IMR-90 (cell line): ENCODE results near the gene MCUB. TPM values are rescaled to one million over a fixed set of nuclear protein-coding genes. Genes with fewer than 3 reads are reported as not detected.

Experiments used
- ATAC-seq: fragments of 200-7000 bp; cut with Tn5 transposase; 2 replicates; pipeline ENCODE4 v1.9.1; 2020; ENCODE audit warnings: low read depth, mild to moderate bottlenecking, moderate library complexity
- BruUV-seq: library from RNA; stranded (reverse); fragments of 400-500 nt; replicated peaks from 2 replicates; lab custom pipeline; 2021; lab: Mats Ljungman, UMichigan
- CTCF ChIA-PET: fragments of 300-600 bp; formaldehyde crosslinking; extraction: SDS; loops from one replicate; lab custom pipeline; 2021; ENCODE audit warnings: antibody characterized with exemption; lab: Yijun Ruan, JAX
- POLR2A ChIA-PET: fragments of 300-600 bp; sonication (Branson Sonifier 250); formaldehyde crosslinking; loops from one replicate; lab custom pipeline; 2022; ENCODE audit warnings: antibody characterized with exemption; ENCODE audit not compliant: unreplicated experiment; lab: Charles Lee
- DNase-seq: peaks from one replicate; pipeline ENCODE4 v3.0.0; 2013
- H2AFZ ChIP-seq: replicated peaks from 2 replicates; pipeline ENCODE3; 2013; ENCODE audit warnings: low read length, mild to moderate bottlenecking; ENCODE audit not compliant: poor library complexity
- H2AK5ac ChIP-seq: 2 replicates; pipeline ENCODE4 v1.6.1; 2013; ENCODE audit warnings: low read depth, low read length, inconsistent platforms
- H2AK9ac ChIP-seq: replicated peaks from 2 replicates; pipeline ENCODE3; 2013; ENCODE audit warnings: mild to moderate bottlenecking, low read depth, low read length, moderate library complexity; ENCODE audit not compliant: poor library complexity
- H2BK120ac ChIP-seq: 2 replicates; pipeline ENCODE4 v1.6.1; 2013; ENCODE audit warnings: low read depth, low read length, inconsistent platforms
- H2BK15ac ChIP-seq: 3 replicates; pipeline ENCODE4 v1.6.1; 2013; ENCODE audit warnings: low read depth, low read length, inconsistent platforms
- H2BK20ac ChIP-seq: 2 replicates; pipeline ENCODE4 v1.6.1; 2013; ENCODE audit warnings: low read depth, mild to moderate bottlenecking, inconsistent platforms, low read length, moderate library complexity
- H2BK5ac ChIP-seq: 2 replicates; pipeline ENCODE4 v1.6.1; 2013; ENCODE audit warnings: mild to moderate bottlenecking, low read depth, low read length, inconsistent platforms; ENCODE audit not compliant: poor library complexity, severe bottlenecking
- H3K14ac ChIP-seq: replicated peaks from 2 replicates; pipeline ENCODE4 v1.6.1; 2013; ENCODE audit warnings: low read depth, low read length, inconsistent platforms
- H3K18ac ChIP-seq: 2 replicates; pipeline ENCODE4 v1.6.1; 2013; ENCODE audit warnings: low read depth, low read length, control low read depth
- H3K23ac ChIP-seq: 2 replicates; pipeline ENCODE4 v1.6.1; 2013; ENCODE audit warnings: low read depth, low read length, inconsistent platforms
- H3K27ac ChIP-seq: 2 replicates; pipeline ENCODE4 v1.5.1; 2013; ENCODE audit warnings: mild to moderate bottlenecking, control low read depth, low read length; ENCODE audit not compliant: insufficient read depth
- H3K27me3 ChIP-seq: 2 replicates; pipeline ENCODE4 v1.6.1; 2013; ENCODE audit warnings: low read length; ENCODE audit not compliant: control insufficient read depth, insufficient read depth
- H3K36me3 ChIP-seq: 2 replicates; pipeline ENCODE4 v1.6.1; 2013; ENCODE audit warnings: low read length, mixed read lengths; ENCODE audit not compliant: control insufficient read depth, insufficient read depth
- H3K4ac ChIP-seq: 2 replicates; pipeline ENCODE4 v1.6.1; 2013; ENCODE audit warnings: low read depth, low read length, inconsistent platforms
- H3K4me1 ChIP-seq: 2 replicates; pipeline ENCODE4 v1.6.1; 2013; ENCODE audit warnings: low read length, mixed read lengths; ENCODE audit not compliant: control insufficient read depth, insufficient read depth
- H3K4me2 ChIP-seq: 2 replicates; pipeline ENCODE4 v1.6.1; 2013; ENCODE audit warnings: low read depth, mild to moderate bottlenecking, control low read depth, low read length, moderate library complexity
- H3K4me3 ChIP-seq: 2 replicates; pipeline ENCODE4 v1.5.1; 2013; ENCODE audit warnings: low read depth, mild to moderate bottlenecking, control low read depth, low read length, moderate library complexity; ENCODE audit not compliant: insufficient read depth
- H3K56ac ChIP-seq: 2 replicates; pipeline ENCODE4 v1.6.1; 2013; ENCODE audit warnings: low read length, inconsistent platforms; ENCODE audit not compliant: insufficient read depth; ENCODE audit errors: extremely low read depth
- H3K79me1 ChIP-seq, 2 experiments: 2 replicates each; pipeline ENCODE4 v1.6.1; 2013; ENCODE audit warnings: low read length in 2 of 2, inconsistent platforms in 1 of 2, low read depth in 1 of 2
- H3K9ac ChIP-seq: 2 replicates; pipeline ENCODE4 v1.6.1; 2013; ENCODE audit warnings: low read depth, low read length, control low read depth
- H3K9me1 ChIP-seq: 2 replicates; pipeline ENCODE4 v1.6.1; 2013; ENCODE audit warnings: low read length, inconsistent platforms; ENCODE audit not compliant: insufficient read depth
- H3K9me3 ChIP-seq: 2 replicates; pipeline ENCODE4 v1.6.1; 2013; ENCODE audit warnings: low read length; ENCODE audit not compliant: control insufficient read depth, insufficient read depth
- H4K20me1 ChIP-seq: 2 replicates; pipeline ENCODE4 v1.6.1; 2013; ENCODE audit warnings: low read length, inconsistent platforms; ENCODE audit not compliant: insufficient read depth
- H4K5ac ChIP-seq: 2 replicates; pipeline ENCODE4 v1.6.1; 2013; ENCODE audit warnings: mild to moderate bottlenecking, low read depth, low read length, control low read depth
- H4K8ac ChIP-seq, 2 experiments: 2 replicates each; pipeline ENCODE4 v1.6.1; 2013; ENCODE audit warnings: low read depth in 2 of 2, low read length in 2 of 2, control low read depth in 1 of 2, inconsistent platforms in 1 of 2
- H4K91ac ChIP-seq: 2 replicates; pipeline ENCODE4 v1.6.1; 2013; ENCODE audit warnings: low read depth, low read length, inconsistent platforms; ENCODE audit not compliant: insufficient read depth
- BHLHE40 ChIP-seq: fragments of 150-350 bp; IDR thresholded peaks from 2 replicates; pipeline ENCODE4 v1.6.1; 2016; ENCODE audit warnings: mild to moderate bottlenecking, low read depth, low read length
- CEBPB ChIP-seq: IDR thresholded peaks from 2 replicates; pipeline ENCODE4 v1.6.1; 2012; ENCODE audit warnings: low read depth, low read length, improper control_type of control experiment
- CHD1 ChIP-seq: IDR thresholded peaks from 2 replicates; pipeline ENCODE4 v1.6.1; 2012; ENCODE audit warnings: low read depth, low read length, improper control_type of control experiment
- CTCF ChIP-seq: conservative IDR thresholded peaks from 2 replicates; pipeline ENCODE4 v1.5.1; 2012; ENCODE audit warnings: mild to moderate bottlenecking, low read depth, low read length, improper control_type of control experiment
- ELK1 ChIP-seq: fragments of 150-350 bp; IDR thresholded peaks from 2 replicates; pipeline ENCODE4 v1.6.1; 2016; ENCODE audit warnings: low read depth, mild to moderate bottlenecking, low read length, moderate library complexity, borderline replicate concordance
- FOS ChIP-seq: fragments of 150-350 bp; IDR thresholded peaks from 2 replicates; pipeline ENCODE4 v1.6.1; 2016; ENCODE audit warnings: low read depth, low read length
- MAFK ChIP-seq: IDR thresholded peaks from 2 replicates; pipeline ENCODE4 v1.6.1; 2012; ENCODE audit warnings: low read depth, low read length, improper control_type of control experiment
- MAZ ChIP-seq: IDR thresholded peaks from 2 replicates; pipeline ENCODE4 v1.6.1; 2012; ENCODE audit warnings: low read depth, mild to moderate bottlenecking, low read length, improper control_type of control experiment, moderate library complexity, borderline replicate concordance
- NFE2L2 ChIP-seq: fragments of 150-350 bp; IDR thresholded peaks from 2 replicates; pipeline ENCODE4 v1.6.1; 2016; ENCODE audit warnings: low read depth, mild to moderate bottlenecking, low read length
- POLR2A ChIP-seq: IDR thresholded peaks from 2 replicates; pipeline ENCODE4 v1.6.1; 2012; ENCODE audit warnings: mild to moderate bottlenecking, low read depth, low read length
- RAD21 ChIP-seq: IDR thresholded peaks from 2 replicates; pipeline ENCODE4 v1.6.1; 2012; ENCODE audit warnings: low read length, improper control_type of control experiment
- RFX5 ChIP-seq: IDR thresholded peaks from 2 replicates; pipeline ENCODE4 v1.8.0; 2012; ENCODE audit warnings: low read depth, mild to moderate bottlenecking, low read length, moderate library complexity
- SMC3 ChIP-seq: fragments of 150-350 bp; IDR thresholded peaks from 2 replicates; pipeline ENCODE4 v1.6.1; 2016; ENCODE audit warnings: low read depth, mild to moderate bottlenecking, antibody characterized with exemption, low read length, moderate library complexity
- whole genome bisulfite sequencing, 2 experiments: methylation state at CpG; one replicate each; pipeline versions ENCODE4 v1.1.5 to v1.1.7; 2013; ENCODE audit warnings: missing lambda C conversion rate in 2 of 2; ENCODE audit not compliant: insufficient read length in 1 of 2; ENCODE audit errors: extremely low coverage in 2 of 2; 5-methylcytosine and 5-hydroxymethylcytosine counted together
- dilution Hi-C: fragments of 300-500 bp; cut with HindIII; formaldehyde crosslinking; loops from one replicate; pipeline ENCODE4 v1.14.3; 2018; ENCODE audit warnings: low sequenced_read_pairs; ENCODE audit not compliant: unreplicated experiment
- in situ Hi-C: fragments of 300-500 bp; cut with MboI; formaldehyde crosslinking; loops from 3 replicates; pipeline ENCODE4 v1.14.3; 2019; ENCODE audit warnings: low sequenced_read_pairs, inconsistent platforms, mixed read lengths
- intact Hi-C: fragments of 100-400 bp; cut with micrococcal nuclease; formaldehyde crosslinking; loops from 2 replicates; pipeline ENCODE4 v1.10.0; 2022
- polyA plus RNA-seq, 3 experiments: library from polyadenylated mRNA; depleted of rRNA; stranded (reverse); fragments of >200 nt; gene quantifications; 2 replicates each; pipeline ENCODE4 v1.2.3, GENCODE V29; 2012; ENCODE audit warnings: low replicate concordance in 1 of 3
- total RNA-seq: library from RNA; depleted of rRNA; stranded (reverse); fragments of >200 nt; gene quantifications from 2 replicates; pipeline ENCODE4 v1.2.3, GENCODE V29; 2012
- TF ChIP-seq, protein P1 (sequence below): fragments of 150-350 bp; IDR thresholded peaks from 2 replicates; pipeline ENCODE4 v1.6.1; 2017; ENCODE audit warnings: mild to moderate bottlenecking, antibody characterized with exemption, low read length, low read depth

Gene MCUB
- total and polyA plus RNA-seq, 2 of the 4 experiments (the other 2 are of a cell fraction), result 18.5 to 20.4 TPM

- TF ChIP-seq RFX5 (no peak), NFE2L2 (no peak), FOS (no peak), CEBPB (no peak)
- TF ChIP-seq, protein P1, sequence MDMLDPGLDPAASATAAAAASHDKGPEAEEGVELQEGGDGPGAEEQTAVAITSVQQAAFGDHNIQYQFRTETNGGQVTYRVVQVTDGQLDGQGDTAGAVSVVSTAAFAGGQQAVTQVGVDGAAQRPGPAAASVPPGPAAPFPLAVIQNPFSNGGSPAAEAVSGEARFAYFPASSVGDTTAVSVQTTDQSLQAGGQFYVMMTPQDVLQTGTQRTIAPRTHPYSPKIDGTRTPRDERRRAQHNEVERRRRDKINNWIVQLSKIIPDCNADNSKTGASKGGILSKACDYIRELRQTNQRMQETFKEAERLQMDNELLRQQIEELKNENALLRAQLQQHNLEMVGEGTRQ, result no peak
Measured at GRCh38 chr4:109559983-109560686, at the start of gene MCUB (continued).

- Histone ChIP-seq H3K9me1 (peaks cover 4% of the 10 kb centered on the region; the same call in 1 of the 2 replicates), H4K91ac (no peak overlapping the region), H2AK5ac (no peak overlapping the region), H3K27ac (no peak overlapping the region), H4K5ac (no peak overlapping the region), H2BK20ac (no peak overlapping the region), H3K36me3 (peaks cover 29% of the 10 kb centered on the region), H4K8ac (no peak overlapping the region), H3K4me3 (no peak overlapping the region), H3K4ac (no peak overlapping the region), H3K14ac (no peak overlapping the region), H3K9ac (no peak overlapping the region), H3K4me2 (no peak overlapping the region), H3K23ac (no peak overlapping the region), H3K18ac (no peak overlapping the region), H2AK9ac (no peak overlapping the region), H4K20me1 (no peaks in the 10 kb centered on the region), H2BK120ac (no peak overlapping the region), H2BK15ac (no peak overlapping the region), H3K79me1 (peaks cover 3 to 5% of the 10 kb centered on the region in 2 experiments; a peak in 3 of 4 replicates), H3K27me3 (no peaks in the 10 kb centered on the region), H2AFZ (no peak overlapping the region), H3K9me3 (no peaks in the 10 kb centered on the region), H3K4me1 (0 out of 2 replicates have a peak, but pooled peaks cover 2% of the 10 kb centered on the region), H3K56ac (no peak overlapping the region), H2BK5ac (no peak overlapping the region)
- no peak for ATAC-seq
- CTCF ChIA-PET, result no interaction called here
- WGBS, 2 experiments, result no CpG with 5 or more reads among the region's 2 CpGs
- in situ Hi-C loops, result no loop called here
- DNase-seq, result no peak
- BruUV-seq, result no TSS peak
- dilution Hi-C loops, result no loop called here
- intact Hi-C loops, result no loop called here
- POLR2A ChIA-PET, result no interaction called here
- TF ChIP-seq RAD21 (no peak), POLR2A (no peak), CHD1 (no peak), CTCF (no peak), ELK1 (no peak), SMC3 (no peak), BHLHE40 (no peak), RFX5 (no peak), CEBPB (no peak), MAFK (no peak), MAZ (no peak)
Measured at GRCh38 chr4:109510687-109511086, 49.4 kb upstream of the MCUB start.
